Measurements from ENCODE around the gene ABHD2.
"Not testable (repeated sequence)": the region's sequence is repeated elsewhere in the genome, so short reads cannot be mapped to it uniquely, and the experiment has no call there.

The ABHD2 gene

GRCh38 chr15:89243046-89243690 is 154.9 kb downstream of the ABHD2 start:
- DNase-seq, result no peak

- peak; percentile 80 for DNase-seq
These were observed 155.7 kb downstream of the ABHD2 start, which contains the start of gene FANCI for GRCh38 chr15:89243691-89244573. Gene FANCI, plus strand, starts transcription at chr15:89243979. Its CDS starts 3,669 bp downstream, at chr15:89247648.

GRCh38 chr15:89244574-89244903 is 156.3 kb downstream of the ABHD2 start:
- DNase-seq, result no peak

GRCh38 chr15:89247446-89247845 is 159.2 kb downstream of the ABHD2 start:
- no peak for DNase-seq

GRCh38 chr15:89248584-89248983 is 160.3 kb downstream of the ABHD2 start:
- DNase-seq, result no peak

GRCh38 chr15:89250142-89250541 is 161.9 kb downstream of the ABHD2 start:
- not testable (repeated sequence) for DNase-seq
